ENCODE data around the gene VCAN. TPM values are rescaled to one million over a fixed set of nuclear protein-coding genes. Genes with fewer than 3 reads are reported as not detected.

The VCAN gene
- polyA plus RNA-seq, 3 donors, result 304 to 351 (median 347) TPM

GRCh38 chr5:83464261-83464660 lies 7.3 kb upstream of the VCAN start:
- no peak for DNase-seq (ENCODE audit: low read depth in 3 of 3, low spot score in 2 of 3)

DNA sequence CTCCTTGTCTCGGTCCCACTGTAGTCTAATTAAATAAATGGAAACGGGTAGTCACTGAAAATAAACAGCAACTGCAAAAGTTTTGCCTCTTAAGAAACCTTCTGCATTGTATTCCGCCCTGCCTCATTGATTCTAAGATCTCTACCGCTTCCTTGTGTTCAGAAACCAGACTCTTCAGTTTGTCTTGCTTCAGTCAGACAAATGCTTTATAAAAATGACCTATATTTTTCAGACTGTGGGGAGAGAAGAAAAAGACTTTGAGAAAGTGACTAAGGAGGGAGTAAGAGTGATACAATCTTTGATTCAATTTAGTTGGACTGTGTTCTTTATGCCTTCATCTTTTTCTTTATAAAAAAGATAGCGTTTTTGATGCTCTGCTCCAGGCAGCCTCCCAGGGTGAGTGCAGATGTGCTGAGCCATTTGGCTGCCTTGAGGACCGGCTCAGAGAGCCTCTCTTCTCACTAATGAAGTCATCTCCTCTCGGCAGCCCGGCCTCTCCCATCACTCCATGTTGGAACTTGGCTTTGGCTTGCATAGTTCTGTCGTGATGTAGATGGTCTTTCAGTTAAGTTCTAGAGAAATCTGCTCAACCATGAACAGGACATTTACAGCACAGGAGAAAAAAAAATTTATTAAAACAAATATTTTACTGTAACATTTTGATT lies 4.0 kb upstream of the VCAN start:
- DNase-seq (ENCODE audit: low read depth in 3 of 3, low spot score in 2 of 3), result no peak

DNA sequence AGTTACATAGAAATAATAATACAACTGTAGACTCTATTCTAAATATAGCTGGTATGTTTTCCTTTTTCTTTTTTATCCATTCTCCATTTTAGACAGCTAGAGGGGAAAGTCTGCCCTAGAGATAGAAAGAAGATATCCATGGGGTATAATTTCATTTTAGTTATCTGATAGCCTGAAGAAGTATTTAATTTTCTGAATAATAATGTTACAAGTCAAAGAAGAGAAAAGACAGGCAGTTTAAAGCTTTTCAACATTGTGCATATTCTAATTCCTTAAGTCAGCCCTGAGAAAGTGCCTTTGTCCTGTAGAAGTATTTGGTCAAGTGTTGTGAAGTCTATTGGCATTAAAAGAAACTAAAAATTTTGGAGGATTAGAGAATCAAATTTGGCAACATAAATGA lies 2.5 kb upstream of the VCAN start:
- no peak for DNase-seq (ENCODE audit: low read depth in 3 of 3, low spot score in 2 of 3)

- peak in 2 of 3 donors; percentile 29 to 45 for DNase-seq (ENCODE audit: low read depth in 3 of 3, low spot score in 2 of 3)
Observed at GRCh38 chr5:83470526-83471404, 779 bp upstream of the VCAN start.

DNA sequence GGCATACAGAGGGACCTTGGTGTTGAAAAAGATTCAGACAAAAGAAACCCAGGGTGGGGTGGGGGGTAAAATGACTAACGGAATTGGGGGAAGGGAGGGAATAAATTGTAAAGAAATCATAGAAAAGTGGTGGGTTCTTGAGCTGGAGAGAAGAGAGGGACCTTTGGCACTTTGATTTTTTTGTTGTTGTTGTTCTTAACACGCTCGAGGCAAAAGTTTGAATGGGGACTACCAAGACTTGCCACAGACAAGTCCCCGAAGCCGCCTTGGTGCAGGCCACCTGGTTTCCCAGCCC lies 616 bp downstream of the VCAN start:
- DNase-seq (ENCODE audit: low read depth in 3 of 3, low spot score in 2 of 3), result no peak

- peak in 2 of 3 donors; percentile 34 to 47 for DNase-seq (ENCODE audit: low read depth in 3 of 3, low spot score in 2 of 3)
Observed at GRCh38 chr5:83472508-83473345, 1.2 kb downstream of the VCAN start.

GRCh38 chr5:83473346-83474160 lies 2.0 kb downstream of the VCAN start:
- peak; percentile 92 to 94 (median 94) for DNase-seq (ENCODE audit: low read depth in 3 of 3, low spot score in 2 of 3)

DNA sequence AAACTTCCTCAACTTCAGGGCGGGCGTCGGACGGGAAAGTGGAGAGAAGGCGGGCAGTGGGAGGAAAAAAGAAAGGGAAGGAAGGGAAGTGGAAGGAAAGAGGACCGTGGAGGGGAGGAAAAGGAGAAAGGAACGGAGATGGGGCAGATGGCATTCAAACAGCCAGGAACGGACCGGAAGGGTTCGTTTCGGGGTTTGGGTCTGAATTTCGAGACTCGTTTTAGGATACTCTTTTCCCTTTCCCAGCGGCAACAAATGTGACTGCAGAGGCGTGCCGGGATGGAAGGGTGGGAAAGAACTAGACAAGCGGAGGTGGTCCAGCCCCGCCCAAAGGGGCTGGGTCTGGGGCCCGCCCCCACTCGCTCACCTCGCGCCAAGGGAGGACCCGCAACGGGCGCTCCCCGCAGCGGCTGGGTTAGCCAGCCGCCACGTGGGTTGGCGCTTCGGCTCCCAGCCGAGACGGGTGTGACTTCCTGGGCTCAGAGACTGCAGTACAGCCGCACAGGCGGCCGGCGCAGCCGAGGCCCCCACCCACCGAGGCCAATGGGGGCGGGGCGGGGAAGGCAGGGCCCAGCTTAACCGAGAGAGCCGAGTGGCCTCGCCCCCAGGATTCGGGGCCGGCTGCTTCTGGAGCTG lies 2.7 kb downstream of the VCAN start:
- peak in 2 of 3 donors; percentile 53 to 72 for DNase-seq (ENCODE audit: low read depth in 3 of 3, low spot score in 2 of 3)

GRCh38 chr5:83474991-83475390 lies 3.4 kb downstream of the VCAN start:
- DNase-seq (ENCODE audit: low read depth in 3 of 3, low spot score in 2 of 3), result no peak

- DNase-seq (ENCODE audit: low read depth in 3 of 3, low spot score in 2 of 3), result no peak
Observed at GRCh38 chr5:83475391-83475863, 3.9 kb downstream of the VCAN start.

DNA sequence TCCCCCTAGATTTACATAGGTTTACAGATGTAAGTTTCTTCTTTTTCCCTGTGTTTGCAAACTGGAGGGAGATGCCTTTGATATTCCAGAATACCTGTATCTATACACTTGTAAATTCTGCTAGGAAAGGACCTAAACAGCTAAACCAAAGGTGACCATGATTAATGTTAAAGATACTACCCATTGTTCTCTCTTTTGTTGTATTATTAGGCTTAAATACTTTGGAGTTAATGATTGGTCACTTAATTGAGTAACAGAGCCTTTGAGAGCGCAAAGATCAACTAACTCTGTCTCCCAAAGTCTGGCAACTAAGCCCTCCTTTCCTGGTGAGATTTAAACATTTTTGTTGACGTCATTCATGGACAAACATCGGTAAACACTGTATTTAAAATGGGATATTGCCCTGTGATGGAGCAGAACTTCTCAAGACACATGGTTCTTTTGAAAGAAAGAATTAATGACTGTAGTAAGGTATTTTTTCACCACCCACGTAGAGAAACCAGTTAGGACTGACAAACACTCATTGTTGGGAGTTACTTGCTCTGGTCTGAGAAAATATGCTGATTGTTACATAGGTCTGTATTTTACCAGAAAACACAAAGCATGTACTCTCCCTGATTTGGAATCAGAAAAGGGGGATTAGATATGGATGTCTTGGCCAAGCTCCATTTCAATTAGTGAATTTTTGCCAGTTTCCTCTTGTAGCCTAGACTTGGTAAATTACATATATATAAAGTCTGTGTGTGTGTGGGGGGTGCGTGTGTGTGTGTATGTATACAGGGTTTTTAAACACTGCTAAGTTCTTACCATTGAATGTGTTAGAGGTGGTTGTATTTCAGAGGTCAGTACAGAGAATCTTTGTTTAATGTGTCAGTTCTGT lies 4.6 kb downstream of the VCAN start:
- no peak for DNase-seq (ENCODE audit: low read depth in 3 of 3, low spot score in 2 of 3)

- DNase-seq (ENCODE audit: low read depth in 3 of 3, low spot score in 2 of 3), result no peak
Observed at GRCh38 chr5:83482961-83483360, 11.4 kb downstream of the VCAN start.

DNA sequence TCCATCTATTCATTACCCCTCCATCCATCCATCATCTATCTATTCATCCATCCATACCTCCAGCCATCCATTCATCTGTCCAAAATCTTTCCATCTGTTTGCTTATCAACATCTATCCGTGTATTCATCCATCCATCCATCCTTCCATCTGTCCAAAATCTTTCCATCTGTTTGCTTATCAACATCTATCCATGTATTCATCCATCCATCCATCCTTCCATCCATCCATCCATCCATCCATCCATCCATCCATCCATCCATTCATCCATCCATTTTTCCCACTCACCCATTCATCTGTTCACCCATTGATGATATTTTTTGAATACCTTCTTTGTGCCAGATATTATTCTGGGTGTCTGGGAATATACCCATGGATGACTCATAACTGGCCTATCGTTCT lies 12.8 kb downstream of the VCAN start:
- no peak for DNase-seq (ENCODE audit: low read depth in 3 of 3, low spot score in 2 of 3)

DNA sequence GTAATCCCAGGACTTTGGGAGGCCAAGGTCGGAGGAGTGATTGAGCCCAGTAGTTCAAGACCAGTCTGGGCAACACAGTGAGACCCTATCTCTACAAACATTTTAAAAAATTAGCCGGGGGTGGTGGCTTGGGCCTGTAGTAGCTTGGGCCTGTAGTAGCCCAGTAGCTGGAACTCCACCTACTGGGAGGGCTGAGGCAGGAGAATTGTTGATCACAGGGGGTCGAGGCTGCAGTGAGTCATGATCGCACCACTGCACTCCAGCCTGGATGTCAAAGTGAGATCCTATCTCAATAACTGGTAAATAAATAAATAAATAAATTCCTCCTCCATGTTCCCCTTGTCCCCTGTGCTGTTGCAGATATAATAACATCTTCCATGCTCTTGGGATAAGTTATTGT lies 14.3 kb downstream of the VCAN start:
- DNase-seq (ENCODE audit: low read depth in 3 of 3, low spot score in 2 of 3), result no peak

- no peak for DNase-seq (ENCODE audit: low read depth in 3 of 3, low spot score in 2 of 3)
Observed at GRCh38 chr5:83487155-83487554, 15.6 kb downstream of the VCAN start.

DNA sequence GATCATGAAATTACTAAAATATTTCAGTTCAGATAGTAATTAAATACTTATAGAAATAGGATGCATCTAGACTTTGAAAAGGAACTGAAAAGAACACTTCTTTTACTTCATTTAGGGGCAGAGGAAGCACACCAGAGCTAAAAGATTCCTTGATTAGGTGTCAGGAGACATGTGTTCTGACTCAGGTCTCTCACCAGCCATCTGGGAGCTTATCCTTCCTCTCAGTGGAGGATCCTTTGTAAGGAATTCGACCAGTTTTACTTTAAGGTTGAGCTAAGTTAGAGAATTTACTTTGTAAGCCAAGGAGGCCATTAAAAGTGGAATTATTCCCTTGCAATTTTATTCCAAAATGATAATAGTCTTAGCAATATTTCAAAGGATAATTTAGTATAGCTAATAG lies 16.7 kb downstream of the VCAN start:
- no peak for DNase-seq (ENCODE audit: low read depth in 3 of 3, low spot score in 2 of 3)

DNA sequence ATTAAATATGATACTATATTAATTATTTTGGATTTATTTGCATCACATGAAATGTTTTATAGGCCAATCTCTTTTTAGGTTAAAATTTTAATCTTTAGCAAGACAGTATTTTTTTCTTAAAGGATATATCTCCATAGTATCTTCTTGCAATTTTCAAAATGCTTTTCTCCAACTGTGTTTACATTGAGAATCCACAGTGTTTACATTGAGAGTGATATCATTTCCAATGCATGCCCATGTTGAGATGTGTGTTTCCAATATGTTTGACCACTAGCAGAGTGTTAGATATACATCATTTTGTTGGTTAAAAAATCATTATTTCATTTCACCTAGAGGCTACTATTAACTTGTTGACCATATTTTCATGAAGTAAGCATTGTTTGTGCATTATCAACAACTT lies 17.3 kb downstream of the VCAN start:
- no peak for DNase-seq (ENCODE audit: low read depth in 3 of 3, low spot score in 2 of 3)

- DNase-seq (ENCODE audit: low read depth in 3 of 3, low spot score in 2 of 3), result no peak
Observed at GRCh38 chr5:83490203-83490602, 18.7 kb downstream of the VCAN start.

DNA sequence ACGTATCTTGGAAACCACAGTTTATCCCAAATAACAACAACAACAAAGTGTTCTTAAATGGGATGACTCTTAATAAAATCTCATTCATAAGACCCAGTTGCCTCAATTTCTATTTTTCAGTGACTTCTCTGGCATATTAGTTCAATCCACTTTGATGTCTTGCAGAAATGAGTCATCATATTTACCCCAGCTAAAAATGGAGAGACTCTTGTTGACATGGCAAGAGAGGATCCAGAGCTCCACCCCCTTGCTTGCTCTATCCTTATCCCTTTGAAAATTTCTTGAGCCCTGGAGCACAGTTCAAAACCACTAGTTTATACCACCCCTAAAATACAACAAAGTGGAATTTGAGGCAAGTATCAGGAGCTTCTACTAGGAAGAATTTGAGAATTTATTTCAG lies 20.8 kb downstream of the VCAN start:
- no peak for DNase-seq (ENCODE audit: low read depth in 3 of 3, low spot score in 2 of 3)
